B cell (primary cell): ENCODE data around the gene DLG2. TPM values are rescaled to one million over a fixed set of nuclear protein-coding genes. Genes with fewer than 3 reads are reported as not detected.

Experiments used
- ATAC-seq: fragments of 200-7000 bp; cut with Tn5 transposase; one replicate; pipeline ENCODE4 v1.10.0; 2021; ENCODE audit warnings: low read depth, mild to moderate bottlenecking, moderate number of reproducible peaks, moderate library complexity
- CTCF ChIA-PET: fragments of 350-600 bp; sonication (Branson Sonifier 250); formaldehyde crosslinking; loops from one replicate; lab custom pipeline; 2021; ENCODE audit warnings: antibody characterized with exemption, inconsistent platforms; lab: Charles Lee
- POLR2A ChIA-PET: fragments of 350-600 bp; sonication (Branson Sonifier 250); formaldehyde crosslinking; loops from one replicate; lab custom pipeline; 2021; ENCODE audit warnings: antibody characterized with exemption; lab: Charles Lee
- DNase-seq: peaks from one replicate; pipeline ENCODE4 v3.0.0; 2013
- H2AFZ ChIP-seq: 2 replicates; pipeline ENCODE4 v1.6.1; 2012; ENCODE audit warnings: mild to moderate bottlenecking, low read depth, low read length; ENCODE audit not compliant: insufficient read depth, poor library complexity, severe bottlenecking
- H3K27ac ChIP-seq, 2 donors: 1 replicate in 1 of 2; 2 replicates in 1 of 2; pipeline ENCODE4 v1.5.1; 2012 to 2013; ENCODE audit warnings: low read length in 2 of 2, mild to moderate bottlenecking in 2 of 2, moderate library complexity in 1 of 2
- H3K27me3 ChIP-seq, 4 experiments: fragments of 200-600 bp in 1 of 4; sonication (generic) in 1 of 4; replicated peaks in 1 of 4; 1 replicate in 2 of 4; 2 replicates in 2 of 4; pipeline versions ENCODE4 v1.6.1 to v1.7.0; 2013 to 2016; ENCODE audit warnings: low read length in 3 of 4, mild to moderate bottlenecking in 2 of 4, mixed read lengths in 1 of 4, moderate library complexity in 1 of 4; ENCODE audit not compliant: insufficient read depth in 4 of 4, control insufficient read depth in 3 of 4; ENCODE audit errors: control extremely low read depth in 1 of 4
- H3K36me3 ChIP-seq, 2 experiments: replicated peaks in 1 of 2; 1 replicate in 1 of 2; 2 replicates in 1 of 2; pipeline versions ENCODE4 v1.6.1 to v1.7.1; 2013; ENCODE audit warnings: low read length in 1 of 2; ENCODE audit not compliant: insufficient read depth in 2 of 2, control insufficient read depth in 1 of 2; ENCODE audit errors: control extremely low read depth in 1 of 2, extremely low read depth in 1 of 2
- H3K4me1 ChIP-seq, 2 donors: fragments of 200-600 bp in 1 of 2; sonication (generic) in 1 of 2; 1 replicate in 1 of 2; 2 replicates in 1 of 2; pipeline versions ENCODE4 v1.5.1 to v1.6.1; 2013 to 2017; ENCODE audit warnings: low read length in 2 of 2; ENCODE audit not compliant: control insufficient read depth in 2 of 2, insufficient read depth in 2 of 2
- H3K4me2 ChIP-seq: replicated peaks from 2 replicates; pipeline ENCODE3; 2012; ENCODE audit warnings: mild to moderate bottlenecking, low read depth, low read length; ENCODE audit not compliant: poor library complexity, severe bottlenecking
- H3K4me3 ChIP-seq, 5 experiments: fragments of 200-600 bp in 1 of 5; sonication (generic) in 1 of 5; 1 replicate in 3 of 5; 2 replicates in 2 of 5; pipeline versions ENCODE4 v1.5.1 to v1.7.0; 2011 to 2016; ENCODE audit warnings: low read length in 4 of 5, mild to moderate bottlenecking in 4 of 5, low read depth in 2 of 5, control low read depth in 1 of 5, moderate library complexity in 1 of 5; ENCODE audit not compliant: insufficient read depth in 1 of 5; ENCODE audit errors: control extremely low read depth in 1 of 5, extremely low read depth in 1 of 5
- H3K79me2 ChIP-seq: fragments of 200-600 bp; sonication (generic); one replicate; pipeline ENCODE4 v1.6.0; 2016; ENCODE audit warnings: low read length; ENCODE audit not compliant: control insufficient read depth, insufficient read depth
- H3K9ac ChIP-seq: fragments of 200-600 bp; sonication (generic); 2 replicates; pipeline ENCODE4 v1.6.1; 2017; ENCODE audit warnings: mild to moderate bottlenecking, low read length, moderate library complexity
- H3K9me3 ChIP-seq, 3 donors: one replicate each; pipeline versions ENCODE4 v1.6.1 to v1.7.1; 2013; ENCODE audit warnings: low read length in 2 of 3; ENCODE audit not compliant: control insufficient read depth in 2 of 3, insufficient read depth in 1 of 3; ENCODE audit errors: control extremely low read depth in 1 of 3
- H4K20me1 ChIP-seq: 2 replicates; pipeline ENCODE4 v1.6.0; 2012; ENCODE audit warnings: mild to moderate bottlenecking, low read length; ENCODE audit not compliant: insufficient read depth, control insufficient read depth, poor library complexity, severe bottlenecking
- H3K27ac Mint-ChIP-seq: one replicate; pipeline ENCODE4 v1.8.0; 2021; ENCODE audit warnings: mixed read lengths
- H3K27me3 Mint-ChIP-seq: one replicate; pipeline ENCODE4 v1.8.0; 2021; ENCODE audit warnings: mixed read lengths
- H3K4me1 Mint-ChIP-seq: one replicate; pipeline ENCODE4 v1.8.0; 2021; ENCODE audit warnings: mixed read lengths
- H3K4me3 Mint-ChIP-seq: one replicate; pipeline ENCODE4 v1.8.0; 2021; ENCODE audit warnings: mixed read lengths
- H3K9me3 Mint-ChIP-seq: one replicate; pipeline ENCODE4 v1.8.0; 2022; ENCODE audit warnings: mixed read lengths; ENCODE audit not compliant: insufficient read depth
- EZH2 ChIP-seq: IDR thresholded peaks from 2 replicates; pipeline ENCODE4 v1.6.1; 2012; ENCODE audit warnings: borderline replicate concordance, low read depth, mild to moderate bottlenecking, moderate library complexity, low read length; ENCODE audit not compliant: insufficient read depth, poor library complexity, severe bottlenecking
- whole genome bisulfite sequencing: methylation state at CpG from one replicate; pipeline ENCODE4 v1.1.5; 2013; ENCODE audit warnings: missing lambda C conversion rate; ENCODE audit not compliant: insufficient coverage; 5-methylcytosine and 5-hydroxymethylcytosine counted together
- intact Hi-C: fragments of 100-400 bp; cut with micrococcal nuclease; formaldehyde crosslinking; loops from one replicate; pipeline ENCODE4 v1.10.0; 2022
- polyA plus RNA-seq: library from polyadenylated mRNA; depleted of rRNA; stranded (reverse); fragments of >200 nt; gene quantifications from 2 replicates; pipeline ENCODE4 v1.2.3, GENCODE V29; 2012
- total RNA-seq, 2 donors: library from RNA; stranded (reverse); fragments of 120-200 nt in 1 of 2; gene quantifications; 1 replicate in 1 of 2; 2 replicates in 1 of 2; pipeline versions ENCODE4 v1.2.3 to v1.2.4, GENCODE V29; 2013 to 2022
- TF ChIP-seq, protein P1 (sequence below): fragments of 200-600 bp; IDR thresholded peaks from one replicate; pipeline ENCODE4 v1.8.0; 2022; ENCODE audit warnings: antibody characterized with exemption, mild to moderate bottlenecking

DLG2 gene
- total and polyA plus RNA-seq, 2 donors (not counting 1 experiment from before 2014, with no cell fraction given), result 0.54 to 5.4 TPM

DNA sequence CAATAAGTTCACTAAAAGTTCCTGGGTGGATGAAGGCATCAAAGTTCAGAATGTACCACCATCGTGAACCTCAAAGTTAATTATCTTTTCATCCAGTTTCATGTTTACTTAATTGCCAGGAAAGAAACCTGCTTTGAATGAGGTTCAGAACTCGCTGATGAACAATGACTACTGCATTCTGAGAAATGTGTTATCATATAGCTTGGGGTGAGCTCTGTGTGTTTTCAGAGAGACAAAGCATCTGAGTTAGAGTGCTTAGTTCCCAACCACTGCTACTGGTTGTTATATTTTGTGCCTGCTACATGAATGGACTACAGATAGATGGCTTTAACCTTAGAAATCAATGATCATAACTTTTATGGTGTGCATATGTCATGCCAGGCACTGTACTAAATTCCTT, 1131.0 kb downstream of the DLG2 start:
- Histone ChIP-seq H3K4me3 (no peak overlapping the region), H3K79me2 (no peaks in the 10 kb centered on the region), H3K4me1 (no peaks in the 10 kb centered on the region), H4K20me1 (no peaks in the 10 kb centered on the region), H3K4me2 (no peak overlapping the region), H3K36me3 (no peaks in the 10 kb centered on the region), H3K9ac (no peak overlapping the region), H3K27me3 (no peaks in the 10 kb centered on the region), H3K9me3 (no peaks in the 10 kb centered on the region), H3K27ac (no peak overlapping the region), H2AFZ (no peak overlapping the region)
- no CpG with 5 or more reads among the region's 2 CpGs for WGBS
- intact Hi-C loops, result no loop called here
- ChIA-PET POLR2A (no interaction called here), CTCF (no interaction called here)
- TF ChIP-seq, protein P1, sequence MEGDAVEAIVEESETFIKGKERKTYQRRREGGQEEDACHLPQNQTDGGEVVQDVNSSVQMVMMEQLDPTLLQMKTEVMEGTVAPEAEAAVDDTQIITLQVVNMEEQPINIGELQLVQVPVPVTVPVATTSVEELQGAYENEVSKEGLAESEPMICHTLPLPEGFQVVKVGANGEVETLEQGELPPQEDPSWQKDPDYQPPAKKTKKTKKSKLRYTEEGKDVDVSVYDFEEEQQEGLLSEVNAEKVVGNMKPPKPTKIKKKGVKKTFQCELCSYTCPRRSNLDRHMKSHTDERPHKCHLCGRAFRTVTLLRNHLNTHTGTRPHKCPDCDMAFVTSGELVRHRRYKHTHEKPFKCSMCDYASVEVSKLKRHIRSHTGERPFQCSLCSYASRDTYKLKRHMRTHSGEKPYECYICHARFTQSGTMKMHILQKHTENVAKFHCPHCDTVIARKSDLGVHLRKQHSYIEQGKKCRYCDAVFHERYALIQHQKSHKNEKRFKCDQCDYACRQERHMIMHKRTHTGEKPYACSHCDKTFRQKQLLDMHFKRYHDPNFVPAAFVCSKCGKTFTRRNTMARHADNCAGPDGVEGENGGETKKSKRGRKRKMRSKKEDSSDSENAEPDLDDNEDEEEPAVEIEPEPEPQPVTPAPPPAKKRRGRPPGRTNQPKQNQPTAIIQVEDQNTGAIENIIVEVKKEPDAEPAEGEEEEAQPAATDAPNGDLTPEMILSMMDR, result no peak
- no peak for TF ChIP-seq EZH2
- Mint-ChIP-seq H3K27ac (no peak overlapping the region), H3K9me3 (no peaks in the 10 kb centered on the region), H3K4me1 (no peaks in the 10 kb centered on the region), H3K4me3 (no peak overlapping the region), H3K27me3 (peaks cover 8% of the 10 kb centered on the region)
- ATAC-seq, result no peak
- no peak for DNase-seq

DNA sequence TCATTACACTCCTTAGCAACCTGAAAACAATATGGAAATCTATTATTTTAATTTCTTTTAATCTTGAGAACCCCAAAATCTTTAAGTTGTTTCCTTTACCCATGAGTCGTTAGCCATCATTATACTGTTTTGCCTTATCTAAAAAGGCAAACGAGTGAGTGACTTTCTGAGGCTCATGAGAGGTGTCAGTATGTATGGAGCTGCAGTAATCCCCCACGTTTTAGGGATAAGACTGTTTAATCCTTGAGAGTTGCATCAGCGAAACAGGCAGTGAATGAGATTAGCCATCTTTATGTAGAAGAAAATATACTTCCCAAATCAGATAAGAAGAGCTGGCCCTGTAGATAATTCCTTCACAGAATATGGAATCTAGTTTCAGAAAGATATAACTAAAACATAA, 1147.0 kb downstream of the DLG2 start:
- H3K4me3 Mint-ChIP-seq, result no peak overlapping the region
- H3K27me3 Mint-ChIP-seq, result no peaks in the 10 kb centered on the region
- H3K4me2 ChIP-seq, result no peak overlapping the region
- H3K27me3 ChIP-seq, result no peaks in the 10 kb centered on the region
- no peaks in the 10 kb centered on the region for H4K20me1 ChIP-seq
- H3K9ac ChIP-seq, result no peak overlapping the region
- H3K4me3 ChIP-seq, result no peak overlapping the region
- no peaks in the 10 kb centered on the region for H3K36me3 ChIP-seq
- no peaks in the 10 kb centered on the region for H3K9me3 Mint-ChIP-seq
- TF ChIP-seq EZH2, result no peak
- TF ChIP-seq, protein P1, result no peak
- no peak overlapping the region for H3K27ac Mint-ChIP-seq
- H2AFZ ChIP-seq, result no peak overlapping the region
- no peak overlapping the region for H3K27ac ChIP-seq
- no CpG with 5 or more reads among the region's 4 CpGs for WGBS
- no peaks in the 10 kb centered on the region for H3K4me1 ChIP-seq
- POLR2A ChIA-PET, result no interaction called here
- no peaks in the 10 kb centered on the region for H3K9me3 ChIP-seq
- DNase-seq (no peak), ATAC-seq (no peak)
- intact Hi-C loops, result no loop called here
- H3K79me2 ChIP-seq, result no peaks in the 10 kb centered on the region
- CTCF ChIA-PET, result no interaction called here
- no peaks in the 10 kb centered on the region for H3K4me1 Mint-ChIP-seq
